T follicular helper cell (primary cell): ENCODE data around the gene TUBA1B.

Experiments used
- DNase-seq: peaks from one replicate; pipeline ENCODE4 v3.0.0-alpha.2; 2020; ENCODE audit warnings: low read depth

Gene TUBA1B

GRCh38 chr12:49126852-49127763, 4.1 kb downstream of the TUBA1B start:
- no peak for DNase-seq

- DNase-seq, result no peak
Observed at GRCh38 chr12:49121047-49121696, 10.0 kb downstream of the TUBA1B start.

- DNase-seq, result no peak
Observed at GRCh38 chr12:49111206-49111605, 20.0 kb downstream of the TUBA1B start.

GRCh38 chr12:49110464-49111155, 20.6 kb downstream of the TUBA1B start, which contains the start of gene LMBR1L:
Gene LMBR1L, minus strand, starts transcription at chr12:49110847. Its CDS starts 292 bp downstream, at chr12:49110555.
- DNase-seq, result peak; percentile 95

GRCh38 chr12:49109641-49110463, 21.3 kb downstream of the TUBA1B start:
- no peak for DNase-seq

- DNase-seq, result no peak
Observed at GRCh38 chr12:49108958-49109404, 22.2 kb downstream of the TUBA1B start.

GRCh38 chr12:49105504-49106084, 25.6 kb downstream of the TUBA1B start:
- no peak for DNase-seq

GRCh38 chr12:49104822-49105221, 26.4 kb downstream of the TUBA1B start:
- DNase-seq, result no peak

- no peak for DNase-seq
Observed at GRCh38 chr12:49100380-49100779, 30.8 kb downstream of the TUBA1B start.

- no peak for DNase-seq
Observed at GRCh38 chr12:49098703-49099102, 32.5 kb downstream of the TUBA1B start.

GRCh38 chr12:49098035-49098451, 33.2 kb downstream of the TUBA1B start:
- peak; percentile 48 for DNase-seq

- DNase-seq, result no peak
Observed at GRCh38 chr12:49097381-49097780, 33.8 kb downstream of the TUBA1B start.

GRCh38 chr12:49094975-49095365, 36.2 kb downstream of the TUBA1B start:
- DNase-seq, result no peak

GRCh38 chr12:49094160-49094974, 36.8 kb downstream of the TUBA1B start, which contains the start of gene DHH:
Gene DHH, minus strand, starts transcription at chr12:49094801. Its CDS starts 289 bp downstream, at chr12:49094512.
- no peak for DNase-seq

GRCh38 chr12:49093792-49094159, 37.4 kb downstream of the TUBA1B start:
- DNase-seq, result no peak

GRCh38 chr12:49092816-49093406, 38.3 kb downstream of the TUBA1B start:
- DNase-seq, result no peak

- peak; percentile 30 for DNase-seq
Observed at GRCh38 chr12:49092086-49092815, 38.9 kb downstream of the TUBA1B start.

- DNase-seq, result no peak
Observed at GRCh38 chr12:49091836-49092085, 39.4 kb downstream of the TUBA1B start.

GRCh38 chr12:49091056-49091835, 39.9 kb downstream of the TUBA1B start:
- DNase-seq, result no peak
